Gastrocnemius medialis (tissue), 4 donors: ENCODE data around the gene RNU5B-1. TPM values are rescaled to one million over a fixed set of nuclear protein-coding genes. Genes with fewer than 3 reads are reported as not detected.

Experiments
- ATAC-seq, 2 donors: fragments of 150-250 bp; one replicate each; pipeline ENCODE4 v1.9.1; 2016
- DNase-seq, 2 donors: peaks; one replicate each; pipeline ENCODE4 v3.0.0-alpha.2; 2019
- H3K27ac ChIP-seq, 4 donors: fragments of 200-600 bp; sonication (generic); 1 replicate in 1 of 4; 2 replicates in 3 of 4; pipeline ENCODE4 v1.5.1; 2016 to 2018; ENCODE audit warnings: mild to moderate bottlenecking in 2 of 4, moderate library complexity in 1 of 4
- H3K27me3 ChIP-seq, 3 donors: fragments of 200-600 bp; sonication (generic) in 2 of 3; 1 replicate in 1 of 3; 2 replicates in 2 of 3; pipeline versions ENCODE4 v1.5.1 to v1.6.0; 2016 to 2019; ENCODE audit warnings: mild to moderate bottlenecking in 1 of 3, moderate library complexity in 1 of 3
- H3K36me3 ChIP-seq, 2 donors: fragments of 200-600 bp; sonication (generic) in 1 of 2; one replicate each; pipeline ENCODE4 v1.5.1; 2017 to 2018
- H3K4me1 ChIP-seq, 2 donors: fragments of 200-600 bp; sonication (generic) in 1 of 2; one replicate each; pipeline ENCODE4 v1.5.1; 2016 to 2017; ENCODE audit warnings: mild to moderate bottlenecking in 2 of 2
- H3K4me3 ChIP-seq, 4 donors: fragments of 200-600 bp; sonication (generic) in 3 of 4; 1 replicate in 1 of 4; 2 replicates in 3 of 4; pipeline ENCODE4 v1.5.1; 2016 to 2019; ENCODE audit warnings: mild to moderate bottlenecking in 2 of 4
- H3K9me3 ChIP-seq, 3 donors: fragments of 200-600 bp; sonication (generic) in 2 of 3; 1 replicate in 1 of 3; 2 replicates in 2 of 3; pipeline ENCODE4 v1.5.1; 2016 to 2019
- CTCF ChIP-seq, 5 experiments: fragments of 450-650 bp in 3 of 5; fragments of 200-600 bp in 2 of 5; sonication (generic) in 2 of 5; IDR thresholded peaks in 4 of 5; conservative IDR thresholded peaks in 1 of 5; 1 replicate in 4 of 5; 2 replicates in 1 of 5; pipeline ENCODE4 v1.5.1; 2016 to 2019; ENCODE audit warnings: antibody characterized with exemption in 5 of 5, mild to moderate bottlenecking in 3 of 5, moderate library complexity in 3 of 5
- POLR2A ChIP-seq, 2 donors: fragments of 450-650 bp; IDR thresholded peaks; one replicate each; pipeline ENCODE4 v1.6.1; 2017; ENCODE audit warnings: antibody characterized with exemption in 2 of 2, mild to moderate bottlenecking in 2 of 2, moderate library complexity in 2 of 2
- in situ Hi-C, 4 donors: fragments of 200-750 bp; cut with MboI; loops; one replicate each; pipeline versions ENCODE4 v1.15.0 to v1.8.0; 2017; ENCODE audit warnings: low sequenced_read_pairs in 4 of 4
- intact Hi-C: fragments of 100-400 bp; cut with DNase I; formaldehyde crosslinking; loops from one replicate; pipeline ENCODE4 v1.15.1; 2023; ENCODE audit warnings: low total_unique reads
- total RNA-seq, 4 donors: library from RNA; depleted of rRNA; stranded (reverse); fragments of >200 nt; gene quantifications; one replicate each; pipeline versions ENCODE4 v1.1.0 to v1.2.3, GENCODE V29; 2016

The RNU5B-1 gene
- total RNA-seq = not detected

- ATAC-seq = peak; percentile 90 to 91
- TF ChIP-seq CTCF (IDR thresholded peaks at IDR 0.05 in 4 of 5, conservative IDR thresholded peaks at IDR 0.05 in 1 of 5) = peak; percentile 75 to 90 (median 85)
- peak; percentile 97 to 99 for TF ChIP-seq POLR2A (IDR thresholded peaks at IDR 0.05)
- Histone ChIP-seq H3K9me3 (no peaks in the 10 kb centered on the region), H3K4me3 (peak within 1 kb of the TSS; percentile 64 to 70 (median 67)), H3K4me1 (peaks cover 7 to 8% of the 10 kb centered on the region in 2 donors), H3K36me3 (no peaks in the 10 kb centered on the region), H3K27ac (peak within 1 kb of the TSS; percentile 87 to 95 (median 91)), H3K27me3 (no peaks in the 10 kb centered on the region)
- intact Hi-C loops = loop anchor here (1.0 to 10.0 kb wide), 3 partner anchors 17 to 310 kb away; partner anchors contain the start of genes CLPX and INTS14
- in situ Hi-C loops = no loop called here
- DNase-seq = peak; percentile 61 to 72
These were observed at the start of gene RNU5B-1 for GRCh38 chr15:65304381-65305149. RNU5B-1 (plus strand) TSS chr15:65304677.

DNA sequence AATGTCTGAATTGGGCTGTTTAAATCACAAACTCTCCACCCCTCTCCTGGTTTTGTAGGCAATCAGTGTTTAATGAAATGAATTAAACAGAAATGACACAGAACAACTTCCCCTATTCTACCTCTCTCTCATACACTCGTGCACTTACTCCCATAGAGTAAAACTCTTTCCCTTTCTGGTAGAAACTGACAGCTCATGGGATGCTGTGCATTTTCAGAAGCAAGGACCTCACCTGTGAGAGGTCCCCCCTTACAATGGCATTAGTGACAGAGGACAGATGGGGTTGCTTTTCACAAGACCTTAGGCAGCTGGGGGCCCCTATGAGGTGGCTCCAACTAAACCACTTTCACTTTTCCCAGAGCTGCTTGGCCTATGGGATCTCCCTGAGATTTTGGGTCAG is 49.7 kb upstream of the RNU5B-1 start:
- Histone ChIP-seq H3K27me3 (no peaks in the 10 kb centered on the region), H3K4me1 (peaks cover 0 to 6% of the 10 kb centered on the region in 2 donors), H3K27ac (no peak overlapping the region), H3K9me3 (no peaks in the 10 kb centered on the region), H3K36me3 (peaks cover 3 to 31% of the 10 kb centered on the region in 2 donors), H3K4me3 (no peak overlapping the region)
- ATAC-seq (no peak), DNase-seq (no peak)
- no peak for TF ChIP-seq POLR2A (IDR thresholded peaks at IDR 0.05)
- TF ChIP-seq CTCF (IDR thresholded peaks at IDR 0.05 in 4 of 5, conservative IDR thresholded peaks at IDR 0.05 in 1 of 5) = no peak
- intact Hi-C loops (no loop called here), in situ Hi-C loops (loop anchor here in 1 of 4 donors (25.0 kb wide), 1 partner anchor 217 kb away; the partner anchor contains the start of genes MTFMT and SLC51B)

DNA sequence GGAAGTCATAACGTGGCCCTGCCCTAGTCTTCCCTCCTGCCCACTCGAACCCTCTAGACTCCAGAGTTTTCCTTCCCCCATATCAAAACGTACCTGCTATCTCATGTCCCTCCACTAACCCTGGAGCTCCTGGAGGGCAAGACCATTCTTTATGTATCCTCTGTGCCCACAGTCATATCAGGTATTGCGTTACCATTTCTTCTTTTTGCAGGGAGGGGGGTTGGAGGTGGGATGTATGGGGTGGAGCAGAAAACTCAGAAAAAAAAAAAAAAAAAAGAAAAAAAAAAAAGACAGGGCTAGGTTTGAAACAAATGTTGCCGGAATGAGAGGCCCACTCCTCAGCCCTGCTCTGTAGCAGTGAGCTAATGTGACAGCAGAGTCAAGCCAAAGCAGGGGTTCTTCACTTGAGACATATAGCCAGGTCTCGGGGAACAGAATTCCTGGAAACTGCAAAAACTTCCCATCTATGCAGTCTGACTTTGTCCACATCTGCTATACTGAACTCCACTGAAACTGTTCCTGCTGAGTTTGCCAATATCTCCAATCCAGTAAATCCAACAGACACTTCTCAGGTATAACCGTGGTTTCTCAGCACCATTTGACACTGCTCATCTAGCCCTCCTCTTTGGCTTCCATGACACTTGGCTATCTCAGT is 48.9 kb upstream of the RNU5B-1 start:
- H3K27me3 ChIP-seq = no peaks in the 10 kb centered on the region
- H3K27ac ChIP-seq = no peak overlapping the region
- intact Hi-C loops = no loop called here
- in situ Hi-C loops = loop anchor here in 1 of 4 donors (25.0 kb wide), 1 partner anchor 218 kb away; the partner anchor contains the start of genes MTFMT and SLC51B
- H3K9me3 ChIP-seq = no peaks in the 10 kb centered on the region
- DNase-seq (no peak), ATAC-seq (no peak)
- TF ChIP-seq POLR2A (IDR thresholded peaks at IDR 0.05) (no peak), CTCF (IDR thresholded peaks at IDR 0.05 in 4 of 5, conservative IDR thresholded peaks at IDR 0.05 in 1 of 5) (no peak)
- peaks cover 0 to 6% of the 10 kb centered on the region in 2 donors for H3K4me1 ChIP-seq
- H3K36me3 ChIP-seq = peaks cover 3 to 40% of the 10 kb centered on the region in 2 donors
- H3K4me3 ChIP-seq = no peak overlapping the region

GRCh38 chr15:65258375-65259262 is 45.9 kb upstream of the RNU5B-1 start:
- Histone ChIP-seq H3K27me3 (no peaks in the 10 kb centered on the region), H3K4me3 (no peak overlapping the region)
- in situ Hi-C loops = loop anchor here in 1 of 4 donors (25.0 kb wide), 1 partner anchor 221 kb away; the partner anchor contains the start of genes MTFMT and SLC51B

More at GRCh38 chr15:65258375-65259262, 45.9 kb upstream of the RNU5B-1 start:
- TF ChIP-seq POLR2A (IDR thresholded peaks at IDR 0.05) (no peak), CTCF (IDR thresholded peaks at IDR 0.05 in 4 of 5, conservative IDR thresholded peaks at IDR 0.05 in 1 of 5) (no peak)
- peak; percentile 56 to 57 for ATAC-seq
- no peaks in the 10 kb centered on the region for H3K9me3 ChIP-seq
- peak overlapping the region; percentile 15 to 63 (median 48) for H3K27ac ChIP-seq
- intact Hi-C loops = no loop called here
- H3K4me1 ChIP-seq = peaks cover 0 to 6% of the 10 kb centered on the region in 2 donors
- peaks cover 3 to 68% of the 10 kb centered on the region in 2 donors for H3K36me3 ChIP-seq
- peak in 1 of 2 donors; percentile 26 for DNase-seq
